ENCODE measurements around the gene NEXN. TPM values are rescaled to one million over a fixed set of nuclear protein-coding genes. Genes with fewer than 3 reads are reported as not detected.

NEXN gene
- total RNA-seq, 2 experiments from 2014 or later, result 2.4 to 2.8 TPM

GRCh38 chr1:77990629-77991204 lies 102.3 kb downstream of the NEXN start:
- H3K27me3 Mint-ChIP-seq, result no peaks in the 10 kb centered on the region
- H3K4me3 Mint-ChIP-seq, result no peak overlapping the region
- H3K9me3 Mint-ChIP-seq, result no peaks in the 10 kb centered on the region
- H3K36me3 Mint-ChIP-seq (ENCODE audit: low read depth), result peaks cover 26% of the 10 kb centered on the region
- DNase-seq (no peak), ATAC-seq (no peak)
- ChIA-PET POLR2A (interaction anchor here (0.6 to 4.6 kb wide), 3 partner anchors 11 to 14 kb away, joined by 3 to 26 read pairs (median 3); partner anchors contain the start of genes DNAJB4 and FUBP1), CTCF (interaction anchor here (0.9 to 1.9 kb wide), 4 partner anchors 12 to 20 kb away, joined by 3 to 6 read pairs (median 3); partner anchors contain the start of genes DNAJB4 and FUBP1)
- H3K27ac Mint-ChIP-seq, result no peak overlapping the region
- no peak for TF ChIP-seq CTCF (IDR thresholded peaks at IDR 0.05)
- peaks cover 38% of the 10 kb centered on the region for H3K4me1 Mint-ChIP-seq (ENCODE audit: low read depth)
- intact Hi-C loops (cut with micrococcal nuclease), result no loop called here

- TF ChIP-seq CTCF (IDR thresholded peaks at IDR 0.05), result no peak
- DNase-seq, result no peak
- Mint-ChIP-seq H3K4me3 (no peak overlapping the region), H3K27ac (no peak overlapping the region), H3K36me3 (ENCODE audit: low read depth) (peaks cover 17% of the 10 kb centered on the region), H3K4me1 (ENCODE audit: low read depth) (peaks cover 28% of the 10 kb centered on the region), H3K27me3 (no peaks in the 10 kb centered on the region), H3K9me3 (no peaks in the 10 kb centered on the region)
- no peak for ATAC-seq
- intact Hi-C loops (cut with micrococcal nuclease), result no loop called here
- POLR2A ChIA-PET, result interaction anchor here (4.6 kb wide), 1 partner anchor 14 kb away, joined by 26 read pairs; the partner anchor contains the start of gene DNAJB4
- CTCF ChIA-PET, result interaction anchor here (1.0 to 1.9 kb wide), 2 partner anchors 11 to 14 kb away, joined by 3 to 6 read pairs; partner anchors contain the start of gene FUBP1
Measured at GRCh38 chr1:77991638-77992037, 103.2 kb downstream of the NEXN start.

Other genes starting within 250 kb of the NEXN start
- 10 to 100 TPM; 37.7 to 39.5 TPM for gene ZZZ3, start 206.0 kb upstream of the NEXN start, total RNA-seq
- gene USP33, start 128.8 kb upstream of the NEXN start, total RNA-seq, result 10 to 100 TPM; 35.8 to 36.2 TPM
- 1 to 10 TPM; 8.5 to 9.7 TPM for gene MIGA1, start 109.0 kb upstream of the NEXN start, total RNA-seq
- 100 to 1,000 TPM; 256 to 257 TPM for gene FUBP1, start 90.4 kb downstream of the NEXN start, total RNA-seq
- gene DNAJB4, start 116.3 kb downstream of the NEXN start, total RNA-seq, result 10 to 100 TPM in 1 of 2 experiments, 1 to 10 TPM in 1; 9.7 to 12.0 TPM
- under 1 TPM; 0.18 to 0.41 TPM for gene GIPC2, start 157.3 kb downstream of the NEXN start, total RNA-seq

Data from activated CD8-positive, alpha-beta T cell treated with anti-CD3 and anti-CD28 coated beads for 36 hours (primary cell).